ENCODE data around the gene TP53.

TP53 gene

DNA sequence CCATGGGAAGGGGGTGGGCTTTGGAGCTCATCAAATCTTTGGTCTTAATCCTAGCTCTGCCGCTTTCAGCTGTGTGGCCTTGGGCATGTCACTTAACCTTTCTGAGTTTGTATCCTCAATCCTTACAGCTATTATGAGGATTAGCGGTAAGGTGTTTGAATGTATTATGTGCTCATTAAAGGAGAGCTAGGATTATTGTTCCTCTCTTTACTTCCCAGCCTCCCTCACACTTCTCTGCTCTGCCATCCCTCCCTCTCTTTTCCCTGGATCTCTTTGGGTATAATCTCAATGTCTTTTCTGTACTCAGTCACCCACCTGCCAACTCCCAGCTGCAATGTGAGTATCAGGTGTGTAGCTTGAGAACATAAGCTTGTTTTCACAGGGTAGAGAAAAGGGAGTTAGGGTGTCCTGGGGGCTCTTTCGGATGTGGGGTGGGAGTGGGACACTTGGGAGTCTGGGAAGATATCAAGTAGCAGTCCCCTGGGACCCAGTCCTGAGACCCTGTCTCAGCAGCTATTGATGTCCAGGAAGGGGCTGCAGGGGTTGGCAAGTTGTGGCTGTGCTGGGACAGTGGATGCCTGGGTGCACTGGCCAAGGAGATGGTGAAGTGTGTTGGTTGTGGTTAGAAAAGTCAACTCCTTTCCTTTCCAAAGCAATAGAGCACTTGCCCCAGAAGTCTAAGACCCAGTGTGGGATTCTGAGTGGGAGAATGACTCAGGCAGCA lies 19.5 kb upstream of the TP53 start:
- DNase-seq (ENCODE audit: low spot score) = no peak

DNA sequence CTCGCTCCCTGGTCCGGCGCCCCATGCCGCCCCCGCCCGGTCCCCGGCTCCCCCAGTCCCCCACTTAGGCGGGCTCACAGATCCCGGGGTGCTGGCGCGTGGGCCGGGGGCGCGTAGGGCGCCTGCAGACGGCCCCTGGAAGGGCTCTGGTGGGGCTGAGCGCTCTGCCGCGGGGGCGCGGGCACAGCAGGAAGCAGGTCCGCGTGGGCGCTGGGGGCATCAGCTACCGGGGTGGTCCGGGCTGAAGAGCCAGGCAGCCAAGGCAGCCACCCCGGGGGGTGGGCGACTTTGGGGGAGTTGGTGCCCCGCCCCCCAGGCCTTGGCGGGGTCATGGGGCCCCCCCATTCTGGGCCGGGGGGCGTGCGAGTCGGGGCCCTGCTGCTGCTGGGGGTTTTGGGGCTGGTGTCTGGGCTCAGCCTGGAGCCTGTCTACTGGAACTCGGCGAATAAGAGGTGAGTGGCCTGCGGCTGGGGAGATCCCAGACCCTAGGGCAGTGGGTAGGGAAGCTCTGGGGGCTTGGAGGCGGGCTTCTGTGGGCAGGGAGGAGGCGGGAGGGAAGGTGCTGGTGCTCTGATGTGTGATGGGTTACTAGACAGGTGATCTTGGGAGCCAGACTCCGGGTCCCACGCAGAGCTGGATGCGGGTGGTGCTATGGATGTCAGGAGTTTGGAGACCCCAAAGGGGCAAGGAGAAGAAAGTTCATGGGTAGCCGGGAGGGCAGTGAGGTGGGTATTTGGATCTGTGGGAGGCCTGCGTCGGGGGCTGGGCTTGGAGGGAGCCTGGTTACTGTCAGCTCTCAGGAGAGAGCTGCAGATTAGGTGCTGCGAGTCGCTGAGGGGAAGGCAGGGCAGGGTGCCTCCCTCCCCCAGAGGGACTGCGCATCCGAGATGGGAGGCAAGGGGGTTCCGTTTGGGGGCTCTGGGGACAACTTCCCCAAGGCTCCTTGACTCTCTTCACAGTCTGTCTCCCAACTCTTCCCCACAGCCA lies 18.3 kb upstream of the TP53 start:
- no peak for DNase-seq (ENCODE audit: low spot score)

DNA sequence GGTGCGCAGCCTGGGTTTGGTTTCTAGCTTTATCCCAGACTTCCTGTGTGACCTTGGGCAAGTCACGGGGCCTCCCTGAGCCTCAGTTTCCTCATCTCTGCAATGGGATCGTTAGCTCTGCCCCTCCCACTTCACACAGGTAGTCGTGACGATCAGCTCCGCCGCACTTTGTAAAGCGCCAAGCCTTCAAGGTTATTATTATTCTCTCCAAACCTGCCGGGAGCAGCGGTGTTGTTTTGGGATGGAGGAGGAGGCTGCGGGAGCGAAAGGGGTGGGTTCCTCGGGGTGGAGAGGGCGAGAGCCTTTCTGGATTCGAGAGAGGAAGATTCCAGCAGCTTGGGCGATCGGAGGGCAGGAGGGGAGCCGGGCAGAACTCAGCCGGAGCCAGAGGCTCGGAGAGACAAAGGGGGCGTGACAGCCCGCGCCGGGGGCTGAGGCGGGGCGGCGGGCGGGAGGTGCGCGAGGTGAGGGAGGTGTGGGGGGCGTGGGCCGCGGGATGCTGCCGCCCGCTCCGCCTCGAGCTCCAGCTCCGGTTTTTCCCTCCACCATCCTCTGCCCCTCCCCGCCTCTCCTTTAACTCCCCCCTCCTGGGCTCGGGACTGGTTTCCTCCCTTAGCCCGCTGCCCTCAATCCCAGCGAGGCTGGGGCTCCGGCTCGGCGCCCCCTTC lies 17.4 kb upstream of the TP53 start, which contains the start of gene EFNB3:
Gene EFNB3 (plus strand): TSS at position 602 of the 668 bp plus-strand sequence. CDS start 397 bp downstream, outside the sequence.
- DNase-seq (ENCODE audit: low spot score) = peak; percentile 58

DNA sequence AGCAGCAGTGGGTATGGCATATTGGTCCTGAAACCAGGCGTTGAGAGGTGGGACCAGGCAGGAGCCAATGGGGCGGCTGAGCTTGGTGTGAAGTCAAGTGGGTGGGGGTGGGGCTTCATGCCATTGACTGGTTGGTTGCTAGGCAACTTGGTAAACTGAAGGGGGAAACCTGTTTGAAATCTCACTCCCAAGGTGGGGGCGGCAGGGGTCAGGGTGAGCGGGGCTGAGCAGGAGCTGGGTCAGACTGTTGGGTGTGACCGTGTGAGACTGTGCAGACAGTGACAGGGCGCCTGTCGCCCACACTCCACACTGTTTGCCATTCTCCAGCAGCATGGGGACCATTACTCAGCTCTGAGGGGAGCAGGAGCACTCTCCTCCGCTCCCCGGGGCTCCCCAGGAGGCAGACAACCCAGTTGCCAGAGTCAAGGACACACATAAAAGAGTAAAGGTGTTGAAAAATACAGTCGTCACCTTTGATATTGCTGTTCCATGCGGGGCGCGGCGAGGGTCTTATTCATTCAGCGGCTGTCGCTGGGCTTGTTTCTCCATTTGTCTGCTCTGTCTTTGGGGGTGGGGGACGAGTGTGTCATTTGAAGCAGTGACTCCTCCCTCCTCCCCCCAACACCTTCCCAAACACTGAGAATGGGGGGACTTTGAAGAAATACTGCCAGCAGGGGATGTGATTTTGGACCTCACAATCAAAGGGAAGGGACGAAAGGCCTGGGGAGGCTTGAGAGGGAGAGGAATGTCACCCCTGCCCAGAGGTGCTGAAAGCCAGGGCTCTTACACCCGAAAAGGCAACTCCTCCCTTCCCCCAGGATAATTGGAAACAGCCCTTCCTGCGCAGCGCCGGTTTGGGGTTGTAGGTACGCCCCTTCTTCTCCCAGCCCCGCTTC lies 16.5 kb upstream of the TP53 start:
- DNase-seq (ENCODE audit: low spot score) = peak; percentile 55

DNA sequence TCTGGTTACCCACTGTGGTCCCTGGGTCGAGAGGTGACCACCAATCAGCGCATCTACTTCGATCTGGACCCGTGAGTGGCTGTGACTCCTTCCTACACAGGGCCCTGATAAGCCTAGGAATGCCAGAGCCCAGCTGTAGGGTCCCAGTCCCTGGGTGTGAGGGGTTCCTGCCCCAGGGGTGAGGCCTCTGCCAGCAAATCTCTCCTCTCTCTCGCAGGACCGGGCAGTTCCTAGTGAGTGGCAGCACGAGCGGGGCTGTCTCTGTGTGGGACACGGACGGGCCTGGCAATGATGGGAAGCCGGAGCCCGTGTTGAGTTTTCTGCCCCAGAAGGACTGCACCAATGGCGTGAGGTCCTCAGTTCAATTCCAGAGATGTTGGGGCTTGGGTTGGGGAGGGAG lies 15.5 kb upstream of the TP53 start:
- DNase-seq (ENCODE audit: low spot score) = no peak

DNA sequence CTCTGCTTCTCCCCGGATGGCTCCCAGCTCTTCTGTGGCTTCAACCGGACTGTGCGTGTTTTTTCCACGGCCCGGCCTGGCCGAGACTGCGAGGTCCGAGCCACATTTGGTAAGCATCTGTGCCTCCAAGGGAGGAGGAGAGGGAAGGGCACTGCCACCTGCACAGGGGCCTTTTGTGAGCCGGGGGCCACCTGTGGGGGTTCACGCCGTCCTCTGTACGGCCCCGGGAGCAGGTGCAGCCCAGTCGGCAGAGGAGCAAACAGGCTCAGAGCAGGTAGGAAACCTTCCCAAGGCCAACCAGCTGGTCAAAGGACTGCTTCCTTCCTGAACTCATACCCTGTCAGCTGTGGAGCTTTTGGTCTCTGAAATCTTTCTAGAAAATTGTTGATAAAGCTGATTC lies 14.4 kb upstream of the TP53 start:
- no peak for DNase-seq (ENCODE audit: low spot score)

DNA sequence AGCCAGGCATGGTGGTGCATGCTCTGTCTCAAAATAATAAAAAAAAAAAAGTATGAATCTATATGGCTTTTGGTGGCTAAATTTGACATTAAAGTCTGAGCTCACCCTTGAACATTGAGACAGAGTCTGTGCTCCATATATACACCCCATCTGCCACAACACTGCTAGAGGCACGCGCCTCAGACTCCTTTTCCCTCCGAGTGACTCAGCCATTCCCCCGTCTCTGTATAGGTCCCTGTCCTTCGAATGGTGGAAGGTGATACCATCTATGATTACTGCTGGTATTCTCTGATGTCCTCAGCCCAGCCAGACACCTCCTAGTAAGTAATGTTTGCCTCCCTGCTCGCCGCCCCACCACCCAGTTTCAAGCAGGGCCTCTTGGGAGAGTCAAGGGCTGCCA lies 13.2 kb upstream of the TP53 start:
- DNase-seq (ENCODE audit: low spot score) = no peak

DNA sequence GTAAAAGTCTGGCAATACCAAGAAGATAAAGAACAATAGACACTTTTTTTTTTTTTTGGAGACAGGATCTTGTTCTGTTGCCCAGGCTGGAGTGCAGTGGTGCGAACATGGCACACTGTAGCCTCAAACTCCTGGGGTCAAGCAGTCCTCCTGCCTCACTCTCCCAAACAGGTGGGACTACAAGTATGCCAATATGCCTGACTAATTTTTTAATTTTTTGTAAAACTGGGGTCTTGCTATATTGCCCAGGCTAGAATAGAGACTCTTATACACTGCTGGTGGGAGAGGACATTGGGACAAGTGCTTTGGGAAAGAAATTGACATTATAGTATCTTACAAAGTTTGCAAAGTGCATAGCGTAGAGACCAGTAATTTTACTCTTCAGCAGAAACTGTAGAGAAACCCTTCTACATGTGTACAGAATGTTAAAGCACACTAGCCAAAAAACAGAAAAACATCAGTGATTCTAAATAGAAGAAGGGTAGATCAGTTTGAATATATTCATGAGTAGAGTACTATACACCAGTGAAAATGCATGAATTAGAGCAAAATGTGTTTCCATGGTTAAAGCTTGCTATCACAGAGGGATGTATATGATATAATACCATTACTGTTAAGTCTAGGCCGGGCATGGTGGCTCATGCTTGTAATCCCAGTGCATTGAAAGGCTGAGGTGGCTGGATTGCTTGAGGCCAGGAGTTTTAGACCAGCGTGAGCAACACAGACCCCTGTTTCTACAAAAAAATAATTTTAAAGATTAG lies 10.7 kb upstream of the TP53 start:
- DNase-seq (ENCODE audit: low spot score) = no peak

DNA sequence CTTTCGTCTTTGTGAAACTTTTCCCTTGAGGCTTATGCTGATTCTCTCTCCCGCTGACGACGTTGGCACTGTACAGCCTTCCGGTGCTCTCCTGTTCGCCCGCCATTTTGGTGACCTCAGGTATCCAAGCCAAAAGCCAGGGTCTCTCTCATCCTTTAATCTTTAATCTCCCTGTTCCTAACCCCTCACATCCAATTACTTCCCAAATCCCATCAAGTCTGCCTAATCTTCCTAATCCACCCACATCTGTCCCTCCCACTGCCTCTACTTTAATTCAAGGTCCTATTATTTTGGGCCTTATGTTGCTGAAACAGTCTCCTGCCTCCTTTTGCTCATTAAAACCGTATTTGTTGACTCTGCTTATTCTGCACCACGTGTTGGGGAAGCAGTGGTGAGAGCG lies 8.3 kb upstream of the TP53 start:
- DNase-seq (ENCODE audit: low spot score) = no peak

DNA sequence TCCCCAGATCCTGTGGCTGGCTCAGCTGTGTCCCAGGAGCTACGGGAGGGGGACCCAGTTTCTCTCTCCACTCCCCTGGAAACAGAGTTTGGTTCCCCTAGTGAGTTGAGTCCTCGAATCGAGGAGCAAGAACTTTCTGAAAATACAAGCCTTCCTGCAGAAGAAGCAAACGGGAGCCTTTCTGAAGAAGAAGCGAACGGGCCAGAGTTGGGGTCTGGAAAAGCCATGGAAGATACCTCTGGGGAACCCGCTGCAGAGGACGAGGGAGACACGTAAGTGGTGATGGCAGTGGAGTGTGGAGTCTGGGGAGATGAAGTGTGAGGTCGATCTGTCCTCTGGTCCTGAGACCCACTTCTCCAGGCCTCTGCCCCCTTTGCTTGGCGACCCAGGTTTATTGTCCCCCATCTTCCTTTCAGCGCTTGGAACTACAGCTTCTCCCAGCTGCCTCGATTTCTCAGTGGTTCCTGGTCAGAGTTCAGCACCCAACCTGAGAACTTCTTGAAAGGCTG lies 1.6 kb upstream of the TP53 start:
- DNase-seq (ENCODE audit: low spot score) = no peak

DNA sequence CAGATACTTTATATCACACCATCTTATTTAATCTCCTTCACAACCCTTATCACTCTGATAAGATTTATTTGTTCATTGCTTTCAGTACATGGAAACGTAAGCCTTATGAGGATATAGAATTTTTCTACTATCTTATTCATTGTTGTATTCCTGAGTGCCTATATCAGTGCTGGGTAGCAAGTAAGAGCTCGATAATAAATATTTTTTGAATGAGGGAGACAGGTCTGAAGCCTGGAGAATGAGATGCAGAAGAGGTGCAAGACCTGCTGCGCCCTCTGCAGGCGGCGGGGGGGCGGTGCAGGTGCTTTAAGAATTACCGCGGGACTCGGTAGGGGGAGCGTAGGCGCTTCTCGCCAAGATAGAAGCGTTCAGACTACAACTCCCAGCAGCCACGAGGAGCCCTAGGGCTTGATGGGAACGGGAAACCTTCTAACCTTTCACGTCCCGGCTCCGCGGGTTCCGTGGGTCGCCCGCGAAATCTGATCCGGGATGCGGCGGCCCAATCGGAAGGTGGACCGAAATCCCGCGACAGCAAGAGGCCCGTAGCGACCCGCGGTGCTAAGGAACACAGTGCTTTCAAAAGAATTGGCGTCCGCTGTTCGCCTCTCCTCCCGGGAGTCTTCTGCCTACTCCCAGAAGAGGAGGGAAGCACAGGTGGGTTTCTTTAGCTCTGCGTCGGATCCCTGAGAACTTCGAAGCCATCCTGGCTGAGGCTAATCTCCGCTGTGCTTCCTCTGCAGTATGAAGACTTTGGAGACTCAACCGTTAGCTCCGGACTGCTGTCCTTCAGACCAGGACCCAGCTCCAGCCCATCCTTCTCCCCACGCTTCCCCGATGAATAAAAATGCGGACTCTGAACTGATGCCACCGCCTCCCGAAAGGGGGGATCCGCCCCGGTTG lies 868 bp upstream of the TP53 start, which contains the start of gene WRAP53:
Gene WRAP53 (plus strand): TSS at position 570 of the 900 bp plus-strand sequence. CDS start 172 bp downstream, at position 742.
- DNase-seq (ENCODE audit: low spot score) = peak; percentile 99

DNA sequence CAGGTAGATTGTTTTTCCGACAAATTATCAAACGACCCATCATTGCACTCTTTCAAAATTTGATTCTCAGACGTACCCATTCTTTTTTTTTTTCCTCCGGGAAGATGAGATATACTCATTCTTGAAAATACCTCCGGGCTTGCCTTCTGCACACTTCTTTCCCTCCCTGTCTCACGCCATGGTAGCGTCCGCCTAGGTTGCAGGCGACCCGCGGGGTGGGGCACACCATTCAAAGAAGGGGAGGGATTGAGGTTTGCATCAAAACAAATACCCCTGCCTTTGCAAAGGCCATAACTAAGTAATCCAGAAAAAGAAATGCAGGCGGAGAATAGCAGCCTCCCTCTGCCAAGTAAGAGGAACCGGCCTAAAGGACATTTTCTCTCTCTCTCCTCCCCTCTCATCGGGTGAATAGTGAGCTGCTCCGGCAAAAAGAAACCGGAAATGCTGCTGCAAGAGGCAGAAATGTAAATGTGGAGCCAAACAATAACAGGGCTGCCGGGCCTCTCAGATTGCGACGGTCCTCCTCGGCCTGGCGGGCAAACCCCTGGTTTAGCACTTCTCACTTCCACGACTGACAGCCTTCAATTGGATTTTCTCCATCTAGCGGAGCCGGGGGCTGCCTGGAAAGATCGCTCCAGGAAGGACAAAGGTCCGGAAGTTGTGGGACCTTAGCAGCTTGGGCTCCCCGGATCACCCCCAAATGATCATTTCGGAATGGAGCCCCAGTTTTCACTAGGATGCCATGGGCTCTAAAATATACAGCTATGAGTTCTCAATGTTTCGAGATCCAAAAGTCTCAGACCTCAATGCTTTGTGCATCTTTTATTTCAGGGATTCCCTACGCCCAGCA lies 843 bp downstream of the TP53 start:
- DNase-seq (ENCODE audit: low spot score) = peak; percentile 85

DNA sequence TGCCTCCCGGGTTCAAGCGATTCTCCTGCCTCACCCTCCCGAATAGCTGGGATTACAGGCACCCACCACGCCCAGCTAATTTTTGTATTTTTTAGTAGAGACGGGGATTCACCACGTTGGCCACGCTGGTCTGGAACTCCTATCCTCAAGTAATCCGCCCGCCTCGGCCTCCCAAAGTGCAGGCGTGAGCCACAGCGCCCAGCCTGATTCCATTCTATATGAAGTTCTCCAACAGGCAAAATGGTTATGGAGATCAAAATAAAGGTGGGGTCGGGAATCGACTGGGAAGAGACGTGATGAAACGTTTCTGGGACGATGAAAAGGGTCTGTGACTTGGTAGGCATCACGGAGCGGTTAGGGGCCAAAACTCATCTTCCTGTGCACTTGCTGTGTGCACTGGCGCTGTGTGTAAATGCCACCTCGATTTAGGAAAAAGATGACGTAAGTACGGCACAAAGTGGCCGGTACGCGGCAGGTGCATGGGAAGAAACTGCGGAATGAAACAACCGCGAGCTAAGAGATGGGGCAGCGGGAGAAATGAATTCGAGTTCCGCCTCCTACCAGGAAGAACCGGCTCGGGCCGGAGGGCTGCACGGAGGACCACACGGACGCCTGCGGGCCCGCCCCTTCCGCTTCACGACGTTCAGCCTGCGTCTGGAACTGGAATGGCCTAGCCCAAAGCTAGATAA lies 1.6 kb downstream of the TP53 start:
- peak; percentile 95 for DNase-seq (ENCODE audit: low spot score)

DNA sequence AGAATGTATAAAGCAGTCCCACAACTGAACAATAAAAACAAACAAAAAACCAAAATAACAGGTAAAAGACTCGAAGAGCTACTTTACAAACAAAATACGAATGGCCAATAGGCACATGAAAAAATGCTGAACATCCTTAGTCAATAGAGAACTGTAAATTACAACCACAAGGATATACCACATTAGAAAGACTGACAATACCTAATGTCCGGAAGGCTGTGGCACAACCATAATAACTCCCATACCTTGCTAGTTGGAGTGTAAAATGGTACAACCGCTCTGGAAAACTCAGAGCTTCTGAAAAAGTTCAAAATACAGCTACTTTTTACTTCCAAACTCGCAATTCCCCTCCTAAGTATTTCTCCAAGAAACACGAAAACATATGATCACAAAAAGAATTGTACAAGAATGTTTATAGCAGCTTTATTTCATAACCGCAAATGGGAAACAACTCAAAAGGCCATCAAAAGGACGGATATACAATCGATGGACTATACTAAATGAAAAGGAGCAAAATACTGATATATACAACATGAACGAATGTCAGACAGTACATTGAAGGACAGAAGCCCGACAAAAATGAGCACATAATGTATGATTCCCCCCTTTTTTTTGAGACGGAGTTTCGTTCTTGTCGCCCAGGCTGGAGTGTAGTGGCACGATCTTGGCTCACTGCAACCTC lies 2.3 kb downstream of the TP53 start:
- DNase-seq (ENCODE audit: low spot score) = peak; percentile 60

DNA sequence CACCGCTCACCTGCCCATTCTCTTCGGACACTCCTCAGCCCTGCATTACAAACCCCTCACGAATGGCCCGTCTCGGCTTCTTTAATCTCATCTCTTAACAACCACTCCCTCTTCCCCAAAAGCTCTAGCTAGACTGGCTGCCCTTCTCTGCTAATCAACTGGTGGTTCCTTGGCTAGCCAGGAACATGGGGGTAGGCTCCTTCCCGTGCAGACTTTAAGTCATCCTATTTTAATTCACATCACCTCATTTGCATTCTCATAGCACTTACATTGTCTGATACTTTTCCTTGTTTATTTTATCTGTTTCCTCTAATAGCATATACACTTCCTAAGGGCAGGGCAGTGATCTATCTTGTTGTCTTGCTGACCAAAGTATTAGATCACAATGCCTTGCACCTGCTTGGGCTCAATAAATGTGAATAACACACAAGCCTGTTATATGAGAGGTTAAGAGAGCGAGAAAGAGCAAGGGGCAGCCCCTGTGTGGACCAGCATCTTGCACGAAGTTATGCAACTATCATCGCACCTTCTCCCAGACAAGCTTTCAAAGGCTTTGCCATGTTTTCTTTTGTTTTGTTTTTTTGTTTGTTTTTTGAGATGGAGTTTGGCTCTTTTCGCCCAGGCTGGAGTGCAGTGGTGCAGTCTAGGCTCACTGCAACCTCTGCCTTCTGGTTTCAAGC lies 9.8 kb downstream of the TP53 start:
- no peak for DNase-seq (ENCODE audit: low spot score)

DNA sequence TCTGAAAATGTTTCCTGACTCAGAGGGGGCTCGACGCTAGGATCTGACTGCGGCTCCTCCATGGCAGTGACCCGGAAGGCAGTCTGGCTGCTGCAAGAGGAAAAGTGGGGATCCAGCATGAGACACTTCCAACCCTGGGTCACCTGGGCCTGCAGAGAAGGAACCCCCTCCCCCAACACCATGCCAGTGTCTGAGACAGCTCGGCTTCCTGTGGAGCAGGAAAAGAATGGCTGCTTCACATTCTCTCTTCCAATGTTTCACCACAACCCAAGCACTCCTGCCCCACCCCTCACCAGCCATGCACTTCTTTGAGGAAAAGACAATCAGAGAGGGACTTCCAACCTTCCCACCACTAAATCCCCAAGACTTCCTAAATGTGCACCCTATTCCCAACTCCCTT lies 10.8 kb downstream of the TP53 start:
- no peak for DNase-seq (ENCODE audit: low spot score)

DNA sequence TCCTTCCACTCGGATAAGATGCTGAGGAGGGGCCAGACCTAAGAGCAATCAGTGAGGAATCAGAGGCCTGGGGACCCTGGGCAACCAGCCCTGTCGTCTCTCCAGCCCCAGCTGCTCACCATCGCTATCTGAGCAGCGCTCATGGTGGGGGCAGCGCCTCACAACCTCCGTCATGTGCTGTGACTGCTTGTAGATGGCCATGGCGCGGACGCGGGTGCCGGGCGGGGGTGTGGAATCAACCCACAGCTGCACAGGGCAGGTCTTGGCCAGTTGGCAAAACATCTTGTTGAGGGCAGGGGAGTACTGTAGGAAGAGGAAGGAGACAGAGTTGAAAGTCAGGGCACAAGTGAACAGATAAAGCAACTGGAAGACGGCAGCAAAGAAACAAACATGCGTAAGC lies 12.4 kb downstream of the TP53 start:
- no peak for DNase-seq (ENCODE audit: low spot score)

Measured in SW480 (cell line).